Mesothelial cell of epicardium (in vitro differentiated cells): ENCODE results near the gene CCR6. TPM values are rescaled to one million over a fixed set of nuclear protein-coding genes. Genes with fewer than 3 reads are reported as not detected.

ENCODE experiments used
- DNase-seq, 2 experiments: peaks; one replicate each; pipeline ENCODE4 v3.0.0; 2021; ENCODE audit warnings: low spot score in 2 of 2; ENCODE audit not compliant: unreplicated experiment in 2 of 2
- H3K27ac Mint-ChIP-seq: 2 replicates; pipeline ENCODE4 v1.8.0; 2021; ENCODE audit warnings: mixed read lengths
- H3K27me3 Mint-ChIP-seq: 2 replicates; pipeline ENCODE4 v1.8.0; 2021; ENCODE audit warnings: low read depth, mixed read lengths
- H3K36me3 Mint-ChIP-seq: 2 replicates; pipeline ENCODE4 v1.8.0; 2021; ENCODE audit warnings: mixed read lengths
- H3K4me1 Mint-ChIP-seq: 2 replicates; pipeline ENCODE4 v1.8.0; 2021; ENCODE audit warnings: mixed read lengths
- H3K4me3 Mint-ChIP-seq: 2 replicates; pipeline ENCODE4 v1.8.0; 2021; ENCODE audit warnings: mild to moderate bottlenecking, moderate library complexity, mixed read lengths
- H3K9me3 Mint-ChIP-seq: 2 replicates; pipeline ENCODE4 v1.8.0; 2021; ENCODE audit warnings: mixed read lengths
- CTCF ChIP-seq: fragments of 200-600 bp; sonication (generic); IDR thresholded peaks from one replicate; pipeline ENCODE4 v1.5.0; 2021; ENCODE audit warnings: antibody characterized with exemption; ENCODE audit not compliant: unreplicated experiment
- total RNA-seq: library from RNA; stranded (reverse); gene quantifications from 3 replicates; pipeline ENCODE4 v1.2.1, GENCODE V29; 2021

The CCR6 gene
- total RNA-seq, 1 donor from 2014 or later, result not detected

- H3K4me3 Mint-ChIP-seq, result no peak overlapping the region
- H3K27me3 Mint-ChIP-seq, result peaks cover 17% of the 10 kb centered on the region
- DNase-seq, result no peak
- H3K4me1 Mint-ChIP-seq, result peaks cover 26% of the 10 kb centered on the region
- no peak overlapping the region for H3K27ac Mint-ChIP-seq
- no peaks in the 10 kb centered on the region for H3K36me3 Mint-ChIP-seq
- no peaks in the 10 kb centered on the region for H3K9me3 Mint-ChIP-seq
- TF ChIP-seq CTCF, result no peak
These were observed 8.7 kb upstream of the CCR6 start for GRCh38 chr6:167113935-167114910.

GRCh38 chr6:167115054-167115453 lies 7.8 kb upstream of the CCR6 start:
- H3K4me1 Mint-ChIP-seq, result peaks cover 26% of the 10 kb centered on the region
- peaks cover 17% of the 10 kb centered on the region for H3K27me3 Mint-ChIP-seq
- no peak for TF ChIP-seq CTCF
- no peaks in the 10 kb centered on the region for H3K36me3 Mint-ChIP-seq
- no peak for DNase-seq
- no peak overlapping the region for H3K27ac Mint-ChIP-seq
- no peak overlapping the region for H3K4me3 Mint-ChIP-seq
- H3K9me3 Mint-ChIP-seq, result no peaks in the 10 kb centered on the region

- TF ChIP-seq CTCF, result no peak
- Mint-ChIP-seq H3K27me3 (peaks cover 15% of the 10 kb centered on the region), H3K36me3 (no peaks in the 10 kb centered on the region), H3K9me3 (no peaks in the 10 kb centered on the region), H3K27ac (peak overlapping the region; percentile 91), H3K4me3 (peak overlapping the region; percentile 31), H3K4me1 (peaks cover 29% of the 10 kb centered on the region)
- no peak for DNase-seq
These were observed 6.6 kb upstream of the CCR6 start for GRCh38 chr6:167116109-167116837.

GRCh38 chr6:167116838-167117228 lies 6.1 kb upstream of the CCR6 start:
- Mint-ChIP-seq H3K4me3 (no peak overlapping the region), H3K36me3 (no peaks in the 10 kb centered on the region), H3K4me1 (peaks cover 29% of the 10 kb centered on the region), H3K27me3 (peaks cover 12% of the 10 kb centered on the region), H3K27ac (no peak overlapping the region), H3K9me3 (no peaks in the 10 kb centered on the region)
- TF ChIP-seq CTCF, result no peak
- no peak for DNase-seq

- no peak for DNase-seq
- no peak for TF ChIP-seq CTCF
- Mint-ChIP-seq H3K4me1 (peaks cover 29% of the 10 kb centered on the region), H3K36me3 (no peaks in the 10 kb centered on the region), H3K27ac (no peak overlapping the region), H3K27me3 (peaks cover 4% of the 10 kb centered on the region), H3K4me3 (no peak overlapping the region), H3K9me3 (no peaks in the 10 kb centered on the region)
These were observed 4.9 kb upstream of the CCR6 start for GRCh38 chr6:167118006-167118405.
